HEK293 (cell line): Measurements from ENCODE around the gene RNF144A.

Experiments
- CTCF ChIA-PET: fragments of 350-600 bp; formaldehyde crosslinking; extraction: SDS; loops from one replicate; lab custom pipeline; 2021; ENCODE audit warnings: antibody characterized with exemption; lab: Yijun Ruan, JAX
- POLR2A ChIA-PET: fragments of 300-600 bp; formaldehyde crosslinking; extraction: SDS; loops from one replicate; lab custom pipeline; 2020; ENCODE audit warnings: antibody characterized with exemption, inconsistent platforms; lab: Yijun Ruan, JAX
- H3K27ac ChIP-seq: fragments of 200-500 bp; sonication (Bioruptor generic); 2 replicates; pipeline ENCODE4 v1.5.1; 2014; ENCODE audit warnings: low read depth, low read length, control low read depth, inconsistent platforms; ENCODE audit errors: extremely low read depth
- H3K36me3 ChIP-seq, 2 experiments: fragments of 200-500 bp in 1 of 2; sonication (Bioruptor generic) in 1 of 2; 1 replicate in 1 of 2; 2 replicates in 1 of 2; pipeline ENCODE4 v1.5.1; 2014 to 2017; ENCODE audit warnings: inconsistent platforms in 2 of 2, low read length in 2 of 2; ENCODE audit not compliant: control insufficient read depth in 2 of 2, insufficient read depth in 1 of 2
- H3K4me1 ChIP-seq: fragments of 200-500 bp; sonication (Bioruptor generic); 2 replicates; pipeline ENCODE4 v1.5.1; 2014; ENCODE audit warnings: mild to moderate bottlenecking, low read length, inconsistent platforms; ENCODE audit not compliant: control insufficient read depth, insufficient read depth
- H3K4me3 ChIP-seq: 2 replicates; pipeline ENCODE4 v1.5.1; 2011; ENCODE audit warnings: low read depth, mild to moderate bottlenecking, control low read depth, low read length, moderate library complexity
- H3K9me3 ChIP-seq: fragments of 200-500 bp; sonication (Bioruptor generic); 2 replicates; pipeline ENCODE4 v1.5.1; 2014; ENCODE audit warnings: low read depth, low read length, inconsistent platforms; ENCODE audit not compliant: control insufficient read depth, insufficient read depth
- AEBP2 ChIP-seq: fragments of 450-650 bp; formaldehyde crosslinking; IDR thresholded peaks from 2 replicates; pipeline ENCODE4 v1.5.1; 2016; ENCODE audit warnings: missing biosample characterization, missing genetic modification characterization, borderline replicate concordance
- ATF2 ChIP-seq: fragments of 450-650 bp; formaldehyde crosslinking; IDR thresholded peaks from 2 replicates; pipeline ENCODE4 v1.5.1; 2016; ENCODE audit warnings: missing biosample characterization, missing genetic modification characterization, low read depth
- BCL11A ChIP-seq: fragments of 450-650 bp; formaldehyde crosslinking; IDR thresholded peaks from 2 replicates; pipeline ENCODE4 v1.5.1; 2016; ENCODE audit warnings: low read depth, missing biosample characterization, missing genetic modification characterization
- IKZF3 ChIP-seq: fragments of 450-650 bp; IDR thresholded peaks from 2 replicates; pipeline ENCODE4 v1.5.0; 2018; ENCODE audit warnings: missing biosample characterization, mild to moderate bottlenecking, missing genetic modification characterization, moderate library complexity
- OVOL3 ChIP-seq: fragments of 450-650 bp; formaldehyde crosslinking; IDR thresholded peaks from 2 replicates; pipeline ENCODE4 v1.5.1; 2016; ENCODE audit warnings: missing biosample characterization, missing genetic modification characterization
- SP3 ChIP-seq: fragments of 450-650 bp; formaldehyde crosslinking; IDR thresholded peaks from 2 replicates; pipeline ENCODE4 v1.5.1; 2016; ENCODE audit warnings: missing biosample characterization, missing genetic modification characterization
- ZBTB20 ChIP-seq: fragments of 450-650 bp; formaldehyde crosslinking; IDR thresholded peaks from 2 replicates; pipeline ENCODE4 v1.5.1; 2016; ENCODE audit warnings: missing biosample characterization, missing genetic modification characterization
- ZBTB26 ChIP-seq: fragments of 450-650 bp; formaldehyde crosslinking; optimal IDR thresholded peaks from 2 replicates; pipeline ENCODE3; 2016; ENCODE audit warnings: missing biosample characterization, mild to moderate bottlenecking, missing genetic modification characterization
- ZBTB8A ChIP-seq: fragments of 450-650 bp; formaldehyde crosslinking; IDR thresholded peaks from 2 replicates; pipeline ENCODE4 v1.5.1; 2016; ENCODE audit warnings: missing biosample characterization, missing genetic modification characterization
- ZFP69B ChIP-seq: fragments of 450-650 bp; formaldehyde crosslinking; IDR thresholded peaks from 2 replicates; pipeline ENCODE4 v1.5.1; 2016; ENCODE audit warnings: missing biosample characterization, missing genetic modification characterization
- ZNF146 ChIP-seq: fragments of 450-650 bp; formaldehyde crosslinking; IDR thresholded peaks from 2 replicates; pipeline ENCODE4 v1.5.1; 2016; ENCODE audit warnings: missing biosample characterization, missing genetic modification characterization
- ZNF16 ChIP-seq: fragments of 450-650 bp; formaldehyde crosslinking; IDR thresholded peaks from 2 replicates; pipeline ENCODE4 v1.5.1; 2016; ENCODE audit warnings: low read depth, missing biosample characterization, missing genetic modification characterization
- ZNF398 ChIP-seq: fragments of 450-650 bp; formaldehyde crosslinking; IDR thresholded peaks from 2 replicates; pipeline ENCODE4 v1.5.1; 2017; ENCODE audit warnings: missing biosample characterization, missing genetic modification characterization
- ZNF513 ChIP-seq: fragments of 450-650 bp; IDR thresholded peaks from 2 replicates; pipeline ENCODE4 v1.5.1; 2018; ENCODE audit warnings: missing biosample characterization, missing genetic modification characterization
- ZNF548 ChIP-seq: fragments of 450-650 bp; formaldehyde crosslinking; IDR thresholded peaks from 2 replicates; pipeline ENCODE4 v1.5.1; 2016; ENCODE audit warnings: missing biosample characterization, missing genetic modification characterization
- ZNF561 ChIP-seq: fragments of 450-650 bp; IDR thresholded peaks from 2 replicates; pipeline ENCODE4 v1.5.1; 2018; ENCODE audit warnings: missing biosample characterization, missing genetic modification characterization, borderline replicate concordance
- ZNF629 ChIP-seq: fragments of 450-650 bp; formaldehyde crosslinking; IDR thresholded peaks from 2 replicates; pipeline ENCODE4 v1.5.1; 2017; ENCODE audit warnings: missing biosample characterization, missing genetic modification characterization
- ZNF777 ChIP-seq: fragments of 450-650 bp; formaldehyde crosslinking; IDR thresholded peaks from 2 replicates; pipeline ENCODE4 v1.5.1; 2017; ENCODE audit warnings: missing biosample characterization, missing genetic modification characterization, borderline replicate concordance

The RNF144A gene

GRCh38 chr2:7032371-7032770, 115.2 kb downstream of the RNF144A start:
- ChIA-PET CTCF (interaction anchor here (0.8 to 8.9 kb wide), 2 partner anchors 12 to 52 kb away, joined by 3 to 43 read pairs; no protein-coding TSS in a partner anchor), POLR2A (no interaction called here)
- Histone ChIP-seq H3K27ac (no peak overlapping the region), H3K9me3 (no peaks in the 10 kb centered on the region), H3K4me3 (no peak overlapping the region), H3K4me1 (no peaks in the 10 kb centered on the region; the same call in 1 of the 2 replicates), H3K36me3 (peaks cover 0 to 31% of the 10 kb centered on the region in 2 experiments; a peak in 1 of 3 replicates)
- TF ChIP-seq BCL11A (tag by site-specific recombination) (no peak), ZNF146 (tag by site-specific recombination) (no peak), AEBP2 (tag by site-specific recombination) (no peak), ZBTB26 (no peak), ZFP69B (tag by site-specific recombination) (no peak), OVOL3 (no peak), ZNF777 (tag by site-specific recombination) (no peak), ZNF513 (tag by site-specific recombination) (no peak), ZNF398 (no peak), ZNF561 (tag by site-specific recombination) (no peak), IKZF3 (no peak), ZNF548 (no peak), ZNF629 (tag by site-specific recombination) (no peak), ZBTB8A (tag by site-specific recombination) (no peak), ZBTB20 (tag by site-specific recombination) (no peak), SP3 (tag by site-specific recombination) (no peak), ATF2 (no peak), ZNF16 (no peak)
